A673 (cell line): Measurements from ENCODE around the gene NUCB1. TPM values are rescaled to one million over a fixed set of nuclear protein-coding genes. Genes with fewer than 3 reads are reported as not detected.

ENCODE experiments used
- BruUV-seq: library from RNA; stranded (reverse); fragments of 400-500 nt; replicated peaks from 2 replicates; lab custom pipeline; 2021; lab: Mats Ljungman, UMichigan
- CTCF ChIA-PET: fragments of 300-600 bp; sonication (Branson Sonifier 250); formaldehyde crosslinking; loops from one replicate; lab custom pipeline; 2022; ENCODE audit warnings: antibody characterized with exemption; lab: Charles Lee
- POLR2A ChIA-PET: fragments of 300-600 bp; sonication (Branson Sonifier 250); formaldehyde crosslinking; loops from one replicate; lab custom pipeline; 2022; ENCODE audit warnings: antibody characterized with exemption; ENCODE audit not compliant: low non-redundant PET; lab: Charles Lee
- DNase-seq: peaks from one replicate; pipeline ENCODE4 v3.0.0-alpha.2; 2015; ENCODE audit warnings: low spot score
- H3K27ac ChIP-seq: fragments of 200-600 bp; sonication (generic); 2 replicates; pipeline ENCODE4 v1.5.1; 2016; ENCODE audit warnings: mixed run types, low read depth, mild to moderate bottlenecking, mixed read lengths, antibody characterized with exemption, low read length; ENCODE audit not compliant: poor library complexity, severe bottlenecking
- H3K27me3 ChIP-seq: fragments of 200-600 bp; sonication (generic); replicated peaks from 2 replicates; pipeline ENCODE4 v1.6.1; 2017; ENCODE audit warnings: mixed run types, low read depth, mild to moderate bottlenecking, mixed read lengths, antibody characterized with exemption, low read length; ENCODE audit not compliant: insufficient read depth, poor library complexity
- H3K36me3 ChIP-seq: fragments of 200-600 bp; sonication (generic); 2 replicates; pipeline ENCODE4 v1.6.1; 2016; ENCODE audit warnings: mixed run types, mild to moderate bottlenecking, mixed read lengths, antibody characterized with exemption, low read length; ENCODE audit not compliant: insufficient read depth, poor library complexity, severe bottlenecking
- H3K4me1 ChIP-seq: fragments of 200-600 bp; sonication (generic); 2 replicates; pipeline ENCODE4 v1.6.1; 2017; ENCODE audit warnings: mixed run types, mild to moderate bottlenecking, mixed read lengths, antibody characterized with exemption, low read length; ENCODE audit not compliant: insufficient read depth, poor library complexity, severe bottlenecking
- H3K4me3 ChIP-seq: fragments of 200-600 bp; sonication (generic); 2 replicates; pipeline ENCODE4 v1.5.1; 2016; ENCODE audit warnings: low read depth, mixed run types, mild to moderate bottlenecking, mixed read lengths, low read length; ENCODE audit not compliant: poor library complexity, severe bottlenecking
- H3K9me3 ChIP-seq: fragments of 200-600 bp; sonication (generic); 2 replicates; pipeline ENCODE4 v1.6.1; 2016; ENCODE audit warnings: mixed run types, low read depth, mild to moderate bottlenecking, mixed read lengths, antibody characterized with exemption, low read length; ENCODE audit not compliant: poor library complexity, severe bottlenecking
- EZH2 ChIP-seq: fragments of 200-600 bp; sonication (generic); IDR thresholded peaks from 2 replicates; pipeline ENCODE4 v1.6.1; 2017; ENCODE audit warnings: borderline replicate concordance, low read depth, mild to moderate bottlenecking, mixed read lengths, antibody characterized with exemption, low read length; ENCODE audit not compliant: poor library complexity, severe bottlenecking
- intact Hi-C: fragments of 100-400 bp; cut with micrococcal nuclease; formaldehyde crosslinking; loops from one replicate; pipeline ENCODE4 v1.10.0; 2022; ENCODE audit not compliant: unreplicated experiment
- total RNA-seq: library from RNA; stranded (reverse); gene quantifications from 2 replicates; pipeline ENCODE4 v1.2.3, GENCODE V29; 2021
- TF ChIP-seq, protein P1 (sequence below): fragments of 300-800, 200-600 bp; sonication (generic); conservative IDR thresholded peaks from 2 replicates; pipeline ENCODE4 v1.5.1; 2017; ENCODE audit warnings: low read depth, mild to moderate bottlenecking, antibody characterized with exemption, low read length, moderate library complexity, mixed read lengths

NUCB1 gene
- total RNA-seq, 1 experiment from 2014 or later, result 86.7 TPM

DNA sequence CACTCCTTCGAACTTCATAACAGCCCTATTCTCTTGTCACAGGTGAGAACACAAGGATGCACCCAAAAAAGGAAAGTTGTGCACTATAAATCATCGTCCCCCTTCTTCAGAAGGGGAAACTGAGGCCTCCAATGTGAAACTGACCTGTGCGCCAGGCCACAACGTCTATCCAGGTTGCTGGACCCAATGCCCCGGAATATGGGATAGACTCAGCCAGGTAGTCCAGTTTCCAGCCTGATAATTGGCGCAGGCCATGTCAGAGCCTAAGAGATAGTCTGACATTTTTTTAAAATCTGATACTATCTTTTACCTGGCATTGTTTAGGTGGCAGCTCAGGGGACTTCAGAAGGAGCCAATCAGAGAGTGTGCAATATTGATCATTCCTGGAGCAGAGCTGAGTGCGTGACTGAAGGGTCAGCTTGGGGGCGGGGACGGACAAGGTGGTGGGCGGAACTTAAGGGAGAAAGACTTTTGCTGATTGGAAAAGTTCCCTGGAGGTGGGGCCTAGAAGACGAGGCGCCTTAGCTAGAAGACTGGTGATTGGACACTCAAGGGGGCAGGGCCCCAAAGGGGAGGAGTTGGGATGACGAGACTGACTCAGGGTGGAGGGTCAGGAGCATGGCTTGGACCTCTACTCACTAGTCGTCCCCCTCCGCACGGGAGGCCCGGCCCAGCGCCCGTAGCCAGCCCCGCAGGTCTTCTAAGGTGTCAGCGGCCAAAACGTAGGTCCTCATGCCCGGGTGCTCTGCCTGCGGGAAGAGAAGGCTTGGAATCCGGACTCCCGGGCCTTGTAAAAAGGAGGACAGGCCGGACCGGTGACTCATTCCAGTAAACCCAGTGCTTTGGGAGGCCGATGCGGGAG, 40.2 kb upstream of the NUCB1 start:
- Histone ChIP-seq H3K4me1 (no peaks in the 10 kb centered on the region), H3K4me3 (no peak overlapping the region), H3K9me3 (no peaks in the 10 kb centered on the region), H3K36me3 (no peaks in the 10 kb centered on the region), H3K27ac (no peak overlapping the region), H3K27me3 (no peaks in the 10 kb centered on the region)
- no peak for DNase-seq
- BruUV-seq, result no TSS peak
- TF ChIP-seq, protein P1, sequence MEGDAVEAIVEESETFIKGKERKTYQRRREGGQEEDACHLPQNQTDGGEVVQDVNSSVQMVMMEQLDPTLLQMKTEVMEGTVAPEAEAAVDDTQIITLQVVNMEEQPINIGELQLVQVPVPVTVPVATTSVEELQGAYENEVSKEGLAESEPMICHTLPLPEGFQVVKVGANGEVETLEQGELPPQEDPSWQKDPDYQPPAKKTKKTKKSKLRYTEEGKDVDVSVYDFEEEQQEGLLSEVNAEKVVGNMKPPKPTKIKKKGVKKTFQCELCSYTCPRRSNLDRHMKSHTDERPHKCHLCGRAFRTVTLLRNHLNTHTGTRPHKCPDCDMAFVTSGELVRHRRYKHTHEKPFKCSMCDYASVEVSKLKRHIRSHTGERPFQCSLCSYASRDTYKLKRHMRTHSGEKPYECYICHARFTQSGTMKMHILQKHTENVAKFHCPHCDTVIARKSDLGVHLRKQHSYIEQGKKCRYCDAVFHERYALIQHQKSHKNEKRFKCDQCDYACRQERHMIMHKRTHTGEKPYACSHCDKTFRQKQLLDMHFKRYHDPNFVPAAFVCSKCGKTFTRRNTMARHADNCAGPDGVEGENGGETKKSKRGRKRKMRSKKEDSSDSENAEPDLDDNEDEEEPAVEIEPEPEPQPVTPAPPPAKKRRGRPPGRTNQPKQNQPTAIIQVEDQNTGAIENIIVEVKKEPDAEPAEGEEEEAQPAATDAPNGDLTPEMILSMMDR, result no peak
- TF ChIP-seq EZH2, result no peak
- intact Hi-C loops, result no loop called here
- ChIA-PET POLR2A (no interaction called here), CTCF (no interaction called here)

DNA sequence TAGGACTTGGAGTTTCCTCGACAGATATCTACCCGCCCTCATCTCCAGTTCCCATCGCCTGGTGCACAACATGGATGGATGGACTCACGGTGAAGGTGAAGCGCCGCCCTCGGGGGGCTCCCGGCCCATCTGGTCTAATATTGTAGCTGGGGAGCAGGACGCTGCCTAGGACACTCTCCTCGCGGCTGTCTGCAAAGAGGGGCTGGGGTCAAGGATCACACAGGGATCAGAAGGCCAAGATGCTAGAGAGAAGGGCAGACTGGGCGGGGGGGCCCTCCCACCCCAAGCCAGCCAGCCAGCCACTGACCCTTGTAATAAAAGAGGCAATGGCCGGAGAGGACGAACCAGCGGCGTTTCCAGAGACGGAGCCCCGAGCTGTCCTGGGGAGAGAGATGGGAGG, 38.8 kb upstream of the NUCB1 start:
- no TSS peak for BruUV-seq
- CTCF ChIA-PET, result no interaction called here
- Histone ChIP-seq H3K4me3 (no peak overlapping the region), H3K9me3 (no peaks in the 10 kb centered on the region), H3K27ac (no peak overlapping the region), H3K27me3 (no peaks in the 10 kb centered on the region), H3K36me3 (no peaks in the 10 kb centered on the region), H3K4me1 (no peaks in the 10 kb centered on the region)
- POLR2A ChIA-PET, result no interaction called here
- intact Hi-C loops, result no loop called here
- TF ChIP-seq, protein P1, result no peak
- no peak for TF ChIP-seq EZH2
- no peak for DNase-seq

DNA sequence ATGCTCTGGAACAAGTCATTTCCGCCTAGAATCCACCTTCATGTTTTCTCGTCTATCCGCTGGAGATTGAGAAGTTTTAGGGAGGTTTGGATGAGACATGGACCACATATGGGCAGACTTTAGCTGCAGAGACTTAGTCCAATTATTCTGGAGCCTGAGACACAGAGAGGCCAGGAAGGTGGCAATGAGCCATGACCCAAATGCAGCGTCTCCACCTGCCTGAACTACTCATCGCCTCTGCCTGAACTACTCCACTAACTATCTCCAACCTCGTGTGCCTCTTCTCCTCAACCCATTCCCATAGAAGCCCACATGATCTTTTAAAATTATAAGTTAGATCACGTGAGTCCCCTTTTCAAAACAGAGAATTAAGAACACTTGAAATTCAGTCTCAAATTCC, 37.3 kb upstream of the NUCB1 start:
- Histone ChIP-seq H3K36me3 (no peaks in the 10 kb centered on the region), H3K4me1 (peaks cover 10% of the 10 kb centered on the region)
- POLR2A ChIA-PET, result interaction anchor here (0.6 kb wide), 1 partner anchor 28 kb away, joined by 3 read pairs; no protein-coding TSS in a partner anchor

More for the DNA sequence above, 37.3 kb upstream of the NUCB1 start:
- BruUV-seq, result no TSS peak
- Histone ChIP-seq H3K27me3 (no peaks in the 10 kb centered on the region), H3K27ac (no peak overlapping the region), H3K4me3 (no peak overlapping the region), H3K9me3 (no peaks in the 10 kb centered on the region)
- DNase-seq, result no peak
- CTCF ChIA-PET, result interaction anchor here (0.7 kb wide), 1 partner anchor 103 kb away, joined by 3 read pairs; no protein-coding TSS in a partner anchor
- TF ChIP-seq, protein P1, result no peak
- no peak for TF ChIP-seq EZH2
- intact Hi-C loops, result no loop called here
